ENCODE results near the gene PAX7.

DNA sequence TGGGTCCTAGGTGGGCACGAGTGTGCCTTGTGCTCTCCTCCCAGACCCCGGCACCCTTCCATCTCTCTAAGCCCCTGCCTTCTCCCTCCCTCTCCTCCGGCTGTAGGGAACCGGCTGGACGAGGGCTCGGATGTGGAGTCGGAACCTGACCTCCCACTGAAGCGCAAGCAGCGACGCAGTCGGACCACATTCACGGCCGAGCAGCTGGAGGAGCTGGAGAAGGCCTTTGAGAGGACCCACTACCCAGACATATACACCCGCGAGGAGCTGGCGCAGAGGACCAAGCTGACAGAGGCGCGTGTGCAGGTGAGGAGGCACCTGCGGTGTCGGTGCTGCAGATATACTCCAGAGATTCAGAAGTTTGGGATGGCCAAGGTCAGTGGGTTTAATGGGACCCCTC is 61.0 kb downstream of the PAX7 start:
- TF ChIP-seq, protein P1, sequence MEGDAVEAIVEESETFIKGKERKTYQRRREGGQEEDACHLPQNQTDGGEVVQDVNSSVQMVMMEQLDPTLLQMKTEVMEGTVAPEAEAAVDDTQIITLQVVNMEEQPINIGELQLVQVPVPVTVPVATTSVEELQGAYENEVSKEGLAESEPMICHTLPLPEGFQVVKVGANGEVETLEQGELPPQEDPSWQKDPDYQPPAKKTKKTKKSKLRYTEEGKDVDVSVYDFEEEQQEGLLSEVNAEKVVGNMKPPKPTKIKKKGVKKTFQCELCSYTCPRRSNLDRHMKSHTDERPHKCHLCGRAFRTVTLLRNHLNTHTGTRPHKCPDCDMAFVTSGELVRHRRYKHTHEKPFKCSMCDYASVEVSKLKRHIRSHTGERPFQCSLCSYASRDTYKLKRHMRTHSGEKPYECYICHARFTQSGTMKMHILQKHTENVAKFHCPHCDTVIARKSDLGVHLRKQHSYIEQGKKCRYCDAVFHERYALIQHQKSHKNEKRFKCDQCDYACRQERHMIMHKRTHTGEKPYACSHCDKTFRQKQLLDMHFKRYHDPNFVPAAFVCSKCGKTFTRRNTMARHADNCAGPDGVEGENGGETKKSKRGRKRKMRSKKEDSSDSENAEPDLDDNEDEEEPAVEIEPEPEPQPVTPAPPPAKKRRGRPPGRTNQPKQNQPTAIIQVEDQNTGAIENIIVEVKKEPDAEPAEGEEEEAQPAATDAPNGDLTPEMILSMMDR (IDR thresholded peaks at IDR 0.05; ENCODE audit: low read depth, low read length) = no peak
- no peak for TF ChIP-seq POLR2A (IDR thresholded peaks at IDR 0.05; ENCODE audit: extremely low read depth, insufficient read length)
- no peak for TF ChIP-seq MYC (IDR thresholded peaks at IDR 0.05; ENCODE audit: low read depth, low read length)
- TF ChIP-seq, protein P2, sequence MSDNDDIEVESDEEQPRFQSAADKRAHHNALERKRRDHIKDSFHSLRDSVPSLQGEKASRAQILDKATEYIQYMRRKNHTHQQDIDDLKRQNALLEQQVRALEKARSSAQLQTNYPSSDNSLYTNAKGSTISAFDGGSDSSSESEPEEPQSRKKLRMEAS (IDR thresholded peaks at IDR 0.05; ENCODE audit: low read depth, low read length) = no peak
